Erythroblast (primary cell): ENCODE measurements around the gene COMP.

Experiments
- GATA1 ChIP-seq: IDR thresholded peaks from 2 replicates; pipeline ENCODE4 v1.6.1; 2011; ENCODE audit warnings: low read depth, mild to moderate bottlenecking, control low read depth, low read length, moderate library complexity
- POLR2A ChIP-seq: IDR thresholded peaks from 2 replicates; pipeline ENCODE4 v1.6.1; 2011; ENCODE audit warnings: mild to moderate bottlenecking, low read length

DNA sequence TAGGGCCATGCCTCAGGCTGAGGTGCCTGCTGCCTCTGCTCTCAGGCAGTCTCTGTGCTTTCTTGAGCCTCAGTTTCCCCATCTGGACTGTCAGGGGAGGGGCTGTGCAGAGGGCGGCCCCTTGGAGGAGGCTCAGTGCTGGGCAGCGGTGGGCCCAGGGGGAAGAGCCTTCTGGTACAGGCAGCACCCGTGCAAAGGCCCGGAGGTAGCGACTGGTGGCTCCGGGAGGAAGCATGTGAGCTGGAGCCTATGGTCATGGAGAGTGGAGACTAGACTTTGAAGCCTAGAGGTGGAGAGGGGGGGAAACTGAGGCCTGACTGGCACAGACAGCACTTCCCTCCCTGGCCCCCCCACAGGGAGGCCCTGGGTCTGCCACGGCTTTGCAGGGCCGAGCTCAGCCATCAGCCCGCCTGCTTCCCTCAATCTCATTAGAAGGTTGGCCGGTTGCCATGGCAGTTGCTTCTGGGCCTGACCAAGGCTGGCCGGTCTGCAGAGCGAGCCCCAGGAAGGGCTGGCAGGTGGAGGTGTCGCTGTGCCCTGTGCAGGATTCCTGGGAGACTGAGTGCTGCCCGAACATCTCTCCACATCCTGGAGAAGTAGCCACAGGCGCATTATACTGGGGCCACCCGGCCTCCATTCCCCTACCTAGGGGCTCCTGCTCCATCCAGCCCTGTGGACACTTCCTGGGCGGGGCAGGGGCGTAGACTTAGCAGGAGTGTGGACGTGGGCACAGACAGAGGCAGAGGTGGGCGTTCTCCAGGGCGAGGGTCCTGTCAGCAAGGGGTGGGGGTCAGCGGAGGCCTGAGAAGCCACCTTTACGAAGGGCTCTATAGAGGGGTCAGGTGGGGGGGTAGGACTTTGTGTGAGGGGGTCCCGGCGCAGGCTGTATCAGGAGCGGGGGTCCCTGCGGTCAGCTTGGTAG lies 54.4 kb downstream of the COMP start:
- TF ChIP-seq POLR2A (no peak), GATA1 (no peak)
